KOPT-K1 (cell line): ENCODE measurements around the gene ECI1.

Source experiments
- H3K27ac ChIP-seq: fragments of 200-600 bp; sonication (generic); 2 replicates; pipeline ENCODE4 v1.5.1; 2016; ENCODE audit warnings: antibody characterized with exemption, mild to moderate bottlenecking, low read depth, low read length; ENCODE audit not compliant: poor library complexity, severe bottlenecking
- H3K36me3 ChIP-seq: fragments of 200-600 bp; sonication (generic); 2 replicates; pipeline ENCODE4 v1.5.1; 2017; ENCODE audit warnings: antibody characterized with exemption, mild to moderate bottlenecking, low read length, moderate library complexity; ENCODE audit not compliant: insufficient read depth
- H3K9me3 ChIP-seq: fragments of 200-600 bp; sonication (generic); 2 replicates; pipeline ENCODE4 v1.5.1; 2017; ENCODE audit warnings: antibody characterized with exemption, low read length, mild to moderate bottlenecking; ENCODE audit not compliant: insufficient read depth, poor library complexity, severe bottlenecking

ECI1 gene

DNA sequence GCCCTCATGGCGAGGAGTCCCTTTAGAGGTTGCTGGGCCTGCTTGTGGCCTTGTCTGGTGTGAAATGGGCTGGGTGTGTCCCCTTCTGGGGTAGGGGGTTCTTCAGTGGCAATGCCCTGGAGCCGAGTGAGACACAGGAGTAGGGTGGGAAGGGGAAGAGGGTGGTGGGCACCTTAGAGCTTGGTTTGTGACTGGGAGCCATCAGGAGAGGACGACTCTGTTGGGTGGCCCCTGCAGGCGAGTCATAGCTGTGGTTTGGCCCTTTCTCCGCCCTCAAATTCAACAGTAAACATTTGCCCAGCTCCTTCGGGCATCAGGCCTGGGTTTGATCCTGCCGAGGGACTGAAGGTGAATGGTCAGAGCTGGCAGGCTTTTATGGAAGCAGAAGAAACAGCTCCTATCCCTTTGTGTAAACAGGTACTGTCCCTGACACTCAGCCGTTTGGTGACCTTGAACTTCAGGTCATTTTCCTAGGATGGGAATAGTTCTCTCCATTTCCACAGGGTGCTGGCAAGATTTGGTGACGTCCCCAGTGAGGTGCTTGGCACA lies 25.1 kb downstream of the ECI1 start:
- H3K36me3 ChIP-seq: peaks cover 45% of the 10 kb centered on the region

GRCh38 chr16:2223942-2224486 lies 27.4 kb downstream of the ECI1 start:
- peaks cover 22% of the 10 kb centered on the region for H3K36me3 ChIP-seq
- H3K27ac ChIP-seq: peak overlapping the region; percentile 77
- H3K9me3 ChIP-seq: no peaks in the 10 kb centered on the region

More for the DNA sequence above, 25.1 kb downstream of the ECI1 start:
- no peak overlapping the region for H3K27ac ChIP-seq
- H3K9me3 ChIP-seq: no peaks in the 10 kb centered on the region

DNA sequence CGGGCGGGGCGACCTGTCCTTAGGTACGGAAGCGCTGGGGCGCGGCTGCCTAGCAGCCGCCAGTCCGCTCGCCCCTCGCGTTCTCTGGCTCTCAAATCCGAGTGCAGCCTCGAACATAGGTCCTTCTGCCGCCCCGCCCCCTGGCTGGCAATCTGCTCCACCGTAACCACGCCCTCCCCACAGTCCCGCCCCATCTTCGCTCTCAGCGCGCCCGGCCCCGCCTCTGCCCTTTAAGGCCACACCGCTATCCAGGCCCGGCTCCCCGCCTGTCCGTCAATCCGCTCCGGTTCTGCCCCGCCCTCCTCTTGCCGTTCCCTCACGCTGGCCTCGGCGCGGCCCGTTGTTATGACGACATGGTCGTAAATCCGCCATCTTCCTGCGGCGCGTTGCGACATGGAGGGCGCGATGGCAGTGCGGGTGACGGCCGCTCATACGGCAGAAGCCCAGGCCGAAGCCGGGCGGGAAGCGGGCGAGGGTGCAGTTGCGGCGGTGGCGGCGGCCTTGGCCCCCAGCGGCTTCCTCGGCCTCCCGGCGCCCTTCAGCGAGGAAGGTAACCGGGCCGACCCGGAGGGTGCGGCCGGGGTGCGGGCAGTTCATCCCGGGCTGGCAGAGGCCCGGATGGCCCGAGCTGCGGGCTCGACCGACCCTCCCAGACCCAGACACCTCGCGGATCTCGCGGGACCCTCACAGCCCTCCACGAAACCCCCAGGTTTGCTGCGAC lies 28.0 kb downstream of the ECI1 start, which contains the start of gene E4F1:
TSS of gene E4F1 (plus strand) at position 371 of the 721 bp plus-strand sequence. CDS start at position 394, 23 bp downstream.
- no peaks in the 10 kb centered on the region for H3K9me3 ChIP-seq
- peak within 1 kb of the TSS; percentile 77 for H3K27ac ChIP-seq
- H3K36me3 ChIP-seq: peaks cover 16% of the 10 kb centered on the region

GRCh38 chr16:2216330-2216729 lies 35.1 kb downstream of the ECI1 start:
- no peak overlapping the region for H3K27ac ChIP-seq

DNA sequence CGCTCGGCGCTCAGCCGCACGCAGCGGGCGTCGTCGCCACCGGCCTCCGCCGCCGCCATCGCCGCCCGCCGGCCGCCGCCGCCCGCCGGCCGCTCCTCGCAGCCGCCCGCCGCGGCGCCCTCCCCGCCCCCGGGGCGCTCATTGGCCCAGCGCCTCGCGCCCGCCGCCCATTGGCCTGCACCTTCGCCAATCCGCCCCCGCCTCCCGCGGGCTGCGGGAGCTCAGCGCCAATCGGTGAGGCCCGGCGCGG lies 36.7 kb downstream of the ECI1 start, which contains the start of gene PGP:
TSS of gene PGP (minus strand) at position 122 of the 250 bp plus-strand sequence. CDS start at position 59, 63 bp downstream.
- Histone ChIP-seq H3K9me3 (no peaks in the 10 kb centered on the region), H3K27ac (peak within 1 kb of the TSS; percentile 90), H3K36me3 (peaks cover 30% of the 10 kb centered on the region)

More at GRCh38 chr16:2216330-2216729, 35.1 kb downstream of the ECI1 start:
- Histone ChIP-seq H3K9me3 (no peaks in the 10 kb centered on the region), H3K36me3 (peaks cover 17% of the 10 kb centered on the region)

DNA sequence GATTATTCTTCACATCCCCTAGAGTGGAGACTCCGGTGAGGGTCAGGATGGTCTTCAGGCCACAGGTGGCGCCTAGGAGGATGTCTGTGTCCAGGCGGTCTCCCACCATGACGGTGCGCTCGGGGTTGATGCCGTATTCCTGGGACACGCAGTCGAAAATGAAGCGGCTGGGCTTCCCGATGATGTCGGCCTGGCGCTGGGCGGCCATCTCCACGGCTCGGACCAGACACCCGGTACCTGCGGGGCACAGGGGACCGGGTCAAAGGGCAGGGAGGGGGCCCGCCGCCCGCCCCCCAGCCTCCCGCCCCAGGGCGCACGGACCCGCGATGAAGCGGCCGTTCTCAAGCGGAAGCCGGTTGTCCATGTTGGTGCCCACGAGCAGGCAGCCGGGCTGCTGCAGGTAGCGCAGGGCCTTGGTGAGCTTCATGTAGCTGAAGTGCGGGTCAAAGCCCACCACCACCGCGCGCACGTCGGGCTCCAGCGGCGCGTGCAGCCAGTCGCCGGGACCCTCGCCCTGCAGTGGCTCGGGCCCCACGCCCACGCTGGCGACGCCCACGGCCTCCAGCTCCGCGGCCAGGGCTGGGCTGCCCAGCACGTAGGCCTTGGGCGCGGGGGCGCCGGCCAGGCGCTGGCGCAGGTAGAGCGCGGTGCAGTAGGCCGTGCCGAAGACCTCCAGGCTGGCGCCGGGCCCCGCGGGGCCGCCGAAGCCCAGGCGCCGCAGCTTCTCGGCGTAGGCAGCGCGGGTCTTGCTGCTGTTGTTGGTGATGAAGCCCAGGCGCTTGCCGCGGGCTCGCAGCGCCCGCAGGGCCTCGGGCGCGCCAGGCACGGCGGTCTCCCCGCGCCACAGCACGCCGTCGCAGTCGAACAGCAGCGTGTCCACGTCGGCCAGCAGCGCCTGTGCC lies 37.3 kb downstream of the ECI1 start:
- H3K27ac ChIP-seq: peak overlapping the region; percentile 77
- peaks cover 35% of the 10 kb centered on the region for H3K36me3 ChIP-seq
- no peaks in the 10 kb centered on the region for H3K9me3 ChIP-seq

- peaks cover 50% of the 10 kb centered on the region for H3K36me3 ChIP-seq
- peak overlapping the region; percentile 77 for H3K27ac ChIP-seq
- no peaks in the 10 kb centered on the region for H3K9me3 ChIP-seq
Observed at GRCh38 chr16:2212362-2213324, 38.7 kb downstream of the ECI1 start.

GRCh38 chr16:2211923-2212347 lies 39.5 kb downstream of the ECI1 start:
- H3K9me3 ChIP-seq: no peaks in the 10 kb centered on the region
- no peak overlapping the region for H3K27ac ChIP-seq
- H3K36me3 ChIP-seq: peaks cover 57% of the 10 kb centered on the region

- Histone ChIP-seq H3K36me3 (peaks cover 60% of the 10 kb centered on the region), H3K27ac (no peak within 1 kb of the TSS), H3K9me3 (no peaks in the 10 kb centered on the region)
Observed at GRCh38 chr16:2210386-2211365, 40.7 kb downstream of the ECI1 start, which contains the start of gene BRICD5. Gene BRICD5, minus strand, starts transcription at chr16:2210863. Its CDS starts 30 bp downstream, at chr16:2210833.

DNA sequence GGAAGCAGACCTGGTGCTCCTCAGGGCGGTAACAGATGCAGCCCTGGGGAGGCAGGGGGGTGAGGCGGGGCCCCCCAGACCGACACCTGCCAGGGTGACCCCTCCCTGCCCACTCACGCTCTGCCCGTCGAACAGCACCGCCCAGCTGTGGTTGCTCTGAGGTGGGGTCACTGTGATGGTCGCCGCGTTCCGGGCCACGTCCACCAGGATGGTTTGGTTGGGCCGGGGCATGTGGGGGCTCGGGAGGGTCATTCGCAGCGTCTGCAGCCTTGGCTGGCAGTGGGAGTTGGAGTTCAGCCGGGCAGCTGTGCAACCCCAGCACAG lies 41.4 kb downstream of the ECI1 start:
- peaks cover 60% of the 10 kb centered on the region for H3K36me3 ChIP-seq
- H3K9me3 ChIP-seq: no peaks in the 10 kb centered on the region
- no peak overlapping the region for H3K27ac ChIP-seq

DNA sequence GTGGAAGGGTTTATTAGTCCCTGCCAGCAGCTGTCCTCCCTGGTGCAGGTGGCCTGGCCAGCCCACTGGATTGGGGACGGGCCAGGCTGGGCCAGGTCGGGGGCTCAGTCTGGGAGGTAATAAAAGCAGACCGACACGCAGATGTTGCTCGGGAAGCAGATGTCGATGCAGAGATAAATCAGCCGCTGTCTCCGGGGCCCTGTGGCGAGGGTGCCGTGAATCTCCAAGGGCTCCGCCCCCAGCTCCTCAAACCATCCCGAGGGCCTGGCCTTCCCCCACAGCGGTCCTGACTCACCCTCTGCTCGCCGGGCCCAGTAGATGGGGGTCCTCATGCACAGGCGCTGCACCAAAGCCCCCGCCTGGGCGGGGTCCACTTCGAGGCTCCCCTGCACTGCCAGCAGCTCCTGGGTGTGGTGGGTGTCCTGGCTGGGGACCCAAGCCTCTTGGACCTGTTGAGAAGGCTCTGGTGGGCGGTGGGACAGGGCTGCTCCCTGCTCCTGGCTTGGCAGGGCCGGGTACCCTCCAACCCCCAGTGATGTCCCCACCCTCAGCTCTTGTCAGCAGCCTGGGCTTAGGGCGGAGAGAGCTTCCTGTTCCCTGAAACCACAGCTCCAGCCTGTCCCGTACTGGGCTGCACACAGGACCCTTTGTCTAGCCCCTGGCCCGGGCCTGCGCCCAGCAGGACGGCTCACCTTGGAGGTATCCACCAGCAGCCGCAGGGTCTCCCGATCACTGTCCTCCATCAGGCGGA lies 42.0 kb downstream of the ECI1 start:
- H3K27ac ChIP-seq: no peak overlapping the region
- no peaks in the 10 kb centered on the region for H3K9me3 ChIP-seq
- H3K36me3 ChIP-seq: peaks cover 60% of the 10 kb centered on the region

DNA sequence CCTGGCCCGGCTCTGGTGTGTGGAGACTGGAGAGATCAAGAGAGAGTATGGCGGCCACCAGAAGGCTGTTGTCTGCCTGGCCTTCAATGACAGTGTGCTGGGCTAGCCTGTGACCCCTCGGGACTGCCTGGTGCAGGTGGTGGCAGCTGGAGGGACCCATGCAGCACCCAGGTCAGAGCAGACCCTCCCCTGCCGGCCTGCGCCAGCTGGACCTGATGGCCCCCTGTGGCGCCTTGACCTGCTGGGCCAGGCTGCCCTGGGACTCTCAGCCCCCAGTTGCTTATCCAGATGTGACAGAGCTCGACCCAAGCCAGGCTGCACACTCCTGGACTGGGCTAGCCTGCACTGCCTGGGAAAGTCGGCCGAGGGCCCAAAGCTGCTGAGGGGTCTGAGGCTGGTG lies 42.6 kb downstream of the ECI1 start:
- Histone ChIP-seq H3K9me3 (no peaks in the 10 kb centered on the region), H3K27ac (no peak overlapping the region), H3K36me3 (peaks cover 60% of the 10 kb centered on the region)

GRCh38 chr16:2208308-2208707 lies 43.1 kb downstream of the ECI1 start:
- no peak overlapping the region for H3K27ac ChIP-seq
- H3K9me3 ChIP-seq: no peaks in the 10 kb centered on the region
- peaks cover 60% of the 10 kb centered on the region for H3K36me3 ChIP-seq
